Measurements from ENCODE around the gene STON2. TPM values are rescaled to one million over a fixed set of nuclear protein-coding genes. Genes with fewer than 3 reads are reported as not detected.

Gene STON2
- total RNA-seq, 3 donors from 2014 or later (not counting 1 experiment from before 2014, with no cell fraction given): 1.7 to 4.8 (median 3.8) TPM

DNA sequence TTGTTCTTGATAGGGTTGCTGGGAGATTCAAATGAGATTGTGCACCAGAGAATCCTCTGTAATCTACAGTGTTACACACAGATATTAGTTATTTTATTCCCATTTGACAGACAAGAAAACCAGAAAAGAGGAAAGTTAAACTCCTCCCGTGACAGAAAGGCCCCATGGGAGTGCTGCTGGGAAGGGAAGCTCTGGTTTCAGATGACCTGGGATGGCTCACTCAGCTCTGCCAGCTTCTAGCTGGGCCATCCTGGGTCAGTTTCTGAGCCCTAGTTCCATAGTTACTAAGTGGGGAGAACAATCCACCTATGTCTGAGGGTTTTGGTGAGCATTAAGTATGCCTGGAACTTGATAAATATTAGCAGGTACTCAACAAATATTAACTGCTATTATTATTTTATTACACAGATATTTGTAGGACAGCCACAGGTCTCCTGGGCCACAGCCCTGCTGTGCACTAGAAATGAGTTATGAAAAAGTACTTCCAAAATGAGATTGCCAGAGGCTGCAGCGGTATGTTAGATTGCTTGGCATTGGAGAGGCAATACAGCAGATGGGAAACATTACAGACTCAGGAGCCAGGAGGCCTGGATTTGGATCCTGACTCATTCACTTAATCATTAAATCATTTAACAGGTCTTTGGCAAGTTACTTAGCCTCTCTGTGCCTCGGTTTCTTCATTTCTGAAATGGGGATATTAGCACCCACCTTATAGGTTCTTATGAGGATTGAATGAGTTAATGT is 47.1 kb upstream of the STON2 start:
- DNase-seq (no peak), ATAC-seq (no peak)
- intact Hi-C loops (cut with micrococcal nuclease): no loop called here
- Histone ChIP-seq H3K36me3 (ENCODE audit: control insufficient read depth, insufficient read depth, low read length) (no peaks in the 10 kb centered on the region), H3K27ac (ENCODE audit: low read length) (no peak overlapping the region), H3K9me3 (ENCODE audit: control insufficient read depth, insufficient read depth, low read length) (no peaks in the 10 kb centered on the region), H3K27me3 (ENCODE audit: control insufficient read depth, insufficient read depth, low read length) (no peaks in the 10 kb centered on the region), H3K4me1 (ENCODE audit: control insufficient read depth, insufficient read depth, low read length) (no peaks in the 10 kb centered on the region), H3K4me3 (ENCODE audit: low read length) (no peak overlapping the region)
- WGBS (ENCODE audit: insufficient coverage): 90% methylated on average over 2 of the region's 3 CpGs
- peaks cover 18 to 22% of the 10 kb centered on the region in 2 donors for H3K27me3 Mint-ChIP-seq (ENCODE audit: low read depth in 2 of 2)
- no peaks in the 10 kb centered on the region for H3K36me3 Mint-ChIP-seq
- no peak overlapping the region for H3K27ac Mint-ChIP-seq
- H3K9me3 Mint-ChIP-seq: no peaks in the 10 kb centered on the region
- H3K4me1 Mint-ChIP-seq: no peaks in the 10 kb centered on the region
- no peak overlapping the region for H3K4me3 Mint-ChIP-seq
- TF ChIP-seq, protein P1, sequence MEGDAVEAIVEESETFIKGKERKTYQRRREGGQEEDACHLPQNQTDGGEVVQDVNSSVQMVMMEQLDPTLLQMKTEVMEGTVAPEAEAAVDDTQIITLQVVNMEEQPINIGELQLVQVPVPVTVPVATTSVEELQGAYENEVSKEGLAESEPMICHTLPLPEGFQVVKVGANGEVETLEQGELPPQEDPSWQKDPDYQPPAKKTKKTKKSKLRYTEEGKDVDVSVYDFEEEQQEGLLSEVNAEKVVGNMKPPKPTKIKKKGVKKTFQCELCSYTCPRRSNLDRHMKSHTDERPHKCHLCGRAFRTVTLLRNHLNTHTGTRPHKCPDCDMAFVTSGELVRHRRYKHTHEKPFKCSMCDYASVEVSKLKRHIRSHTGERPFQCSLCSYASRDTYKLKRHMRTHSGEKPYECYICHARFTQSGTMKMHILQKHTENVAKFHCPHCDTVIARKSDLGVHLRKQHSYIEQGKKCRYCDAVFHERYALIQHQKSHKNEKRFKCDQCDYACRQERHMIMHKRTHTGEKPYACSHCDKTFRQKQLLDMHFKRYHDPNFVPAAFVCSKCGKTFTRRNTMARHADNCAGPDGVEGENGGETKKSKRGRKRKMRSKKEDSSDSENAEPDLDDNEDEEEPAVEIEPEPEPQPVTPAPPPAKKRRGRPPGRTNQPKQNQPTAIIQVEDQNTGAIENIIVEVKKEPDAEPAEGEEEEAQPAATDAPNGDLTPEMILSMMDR (IDR thresholded peaks at IDR 0.05): no peak

GRCh38 chr14:81446279-81447007 is 46.3 kb upstream of the STON2 start:
- no peaks in the 10 kb centered on the region for H3K27me3 ChIP-seq (ENCODE audit: control insufficient read depth, insufficient read depth, low read length)
- H3K36me3 ChIP-seq (ENCODE audit: control insufficient read depth, insufficient read depth, low read length): no peaks in the 10 kb centered on the region
- H3K27me3 Mint-ChIP-seq (ENCODE audit: low read depth in 2 of 2): peaks cover 22 to 29% of the 10 kb centered on the region in 2 donors
- intact Hi-C loops (cut with micrococcal nuclease): no loop called here
- ATAC-seq (no peak), DNase-seq (no peak)
- no peaks in the 10 kb centered on the region for H3K9me3 ChIP-seq (ENCODE audit: control insufficient read depth, insufficient read depth, low read length)
- H3K27ac ChIP-seq (ENCODE audit: low read length): no peak overlapping the region
- TF ChIP-seq, protein P1 (IDR thresholded peaks at IDR 0.05): no peak
- H3K9me3 Mint-ChIP-seq: no peaks in the 10 kb centered on the region
- H3K4me1 ChIP-seq (ENCODE audit: control insufficient read depth, insufficient read depth, low read length): no peaks in the 10 kb centered on the region
- H3K4me3 Mint-ChIP-seq: no peak overlapping the region
- no peak overlapping the region for H3K4me3 ChIP-seq (ENCODE audit: low read length)
- no peaks in the 10 kb centered on the region for H3K4me1 Mint-ChIP-seq
- no peak overlapping the region for H3K27ac Mint-ChIP-seq
- no peaks in the 10 kb centered on the region for H3K36me3 Mint-ChIP-seq
- 91% methylated on average over 8 of the region's 9 CpGs for WGBS (ENCODE audit: insufficient coverage)

DNA sequence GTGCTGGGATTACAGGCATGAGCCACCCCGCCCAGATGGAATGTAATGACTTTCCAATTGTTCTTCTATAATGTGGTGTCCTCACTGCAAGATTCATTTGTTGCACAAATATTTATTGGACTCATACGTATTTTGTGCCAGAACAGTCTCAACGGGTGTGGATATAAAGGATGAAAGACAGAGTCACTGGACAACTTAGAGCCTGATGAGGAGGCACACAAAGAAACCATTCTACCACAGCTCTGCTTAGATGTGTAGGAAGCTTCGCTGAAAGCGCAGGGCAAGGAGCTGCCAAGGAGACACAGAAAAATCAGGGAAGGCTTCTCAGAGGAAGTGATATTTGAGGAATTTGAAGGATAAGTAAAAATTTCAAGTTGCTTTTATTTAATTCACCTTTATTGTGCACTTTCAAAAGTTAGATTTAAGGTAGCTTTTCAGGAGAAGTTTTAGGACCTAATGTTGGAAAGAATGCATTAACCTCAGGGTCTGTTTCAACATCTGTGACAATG is 41.6 kb upstream of the STON2 start:
- H3K4me1 Mint-ChIP-seq: peaks cover 4 to 8% of the 10 kb centered on the region in 2 donors
- no peak overlapping the region for H3K27ac Mint-ChIP-seq
- Histone ChIP-seq H3K4me3 (ENCODE audit: low read length) (no peak overlapping the region), H3K4me1 (ENCODE audit: control insufficient read depth, insufficient read depth, low read length) (peaks cover 2% of the 10 kb centered on the region), H3K9me3 (ENCODE audit: control insufficient read depth, insufficient read depth, low read length) (no peaks in the 10 kb centered on the region), H3K36me3 (ENCODE audit: control insufficient read depth, insufficient read depth, low read length) (no peaks in the 10 kb centered on the region), H3K27me3 (ENCODE audit: control insufficient read depth, insufficient read depth, low read length) (peaks cover 13% of the 10 kb centered on the region), H3K27ac (ENCODE audit: low read length) (no peak overlapping the region)
- TF ChIP-seq, protein P1 (IDR thresholded peaks at IDR 0.05): no peak
- H3K36me3 Mint-ChIP-seq: no peaks in the 10 kb centered on the region
- intact Hi-C loops (cut with micrococcal nuclease): no loop called here
- no peak overlapping the region for H3K4me3 Mint-ChIP-seq
- DNase-seq: no peak
- H3K9me3 Mint-ChIP-seq: no peaks in the 10 kb centered on the region
- peaks cover 37 to 51% of the 10 kb centered on the region in 2 donors for H3K27me3 Mint-ChIP-seq (ENCODE audit: low read depth in 2 of 2)
- ATAC-seq: no peak
- WGBS (ENCODE audit: insufficient coverage): 92% methylated on average over 5 of the region's 5 CpGs
